HepG2 (cell line): ENCODE data around the gene UBR7. TPM values are rescaled to one million over a fixed set of nuclear protein-coding genes. Genes with fewer than 3 reads are reported as not detected.

Experiments
- ATAC-seq: fragments of 200-7000 bp; cut with Tn5 transposase; 3 replicates; pipeline ENCODE4 v1.9.1; 2020; ENCODE audit warnings: mild to moderate bottlenecking, moderate library complexity
- BruUV-seq: library from RNA; stranded (reverse); fragments of 400-500 nt; replicated peaks from 2 replicates; lab custom pipeline; 2021; lab: Mats Ljungman, UMichigan
- CTCF ChIA-PET: fragments of 300-600 bp; formaldehyde crosslinking; extraction: SDS; loops from one replicate; lab custom pipeline; 2021; ENCODE audit warnings: low total read pairs, inconsistent platforms, low intra/inter-chr PET ratio; lab: Yijun Ruan, JAX
- POLR2A ChIA-PET: fragments of 350-600 bp; sonication (Branson Sonifier 250); formaldehyde crosslinking; loops from one replicate; lab custom pipeline; 2020; ENCODE audit warnings: antibody characterized with exemption, inconsistent platforms; lab: Yijun Ruan, JAX
- DNase-seq: peaks from one replicate; pipeline ENCODE4 v3.0.0-alpha.2; 2015; ENCODE audit warnings: low spot score
- FAIRE-seq: peaks from 3 replicates; lab custom pipeline; 2011; peaks lifted over from hg19 to GRCh38; lab: Jason Lieb, UNC
- H2AFZ ChIP-seq: one replicate; pipeline ENCODE4 v1.6.1; 2011; ENCODE audit warnings: low read length, inconsistent platforms
- H3K27ac ChIP-seq: fragments of 300-600 bp; 3 replicates; pipeline ENCODE4 v1.8.0; 2011; ENCODE audit warnings: mixed run types, mild to moderate bottlenecking, mixed read lengths, low read length, inconsistent platforms; ENCODE audit not compliant: insufficient read depth; ENCODE audit errors: extremely low read length
- H3K27me3 ChIP-seq, 2 experiments: fragments of 200-600 bp in 1 of 2; 2 replicates in 1 of 2; 3 replicates in 1 of 2; pipeline versions ENCODE4 v1.6.0 to v1.8.0; 2011; ENCODE audit warnings: low read length in 2 of 2, mild to moderate bottlenecking in 2 of 2, moderate library complexity in 2 of 2, inconsistent platforms in 1 of 2; ENCODE audit not compliant: insufficient read depth in 2 of 2, control insufficient read depth in 1 of 2
- H3K36me3 ChIP-seq, 2 experiments: fragments of 200-600 bp in 1 of 2; replicated peaks in 1 of 2; 2 replicates in 1 of 2; 3 replicates in 1 of 2; pipeline versions ENCODE4 v1.5.1 to v1.8.0; 2011; ENCODE audit warnings: low read length in 2 of 2, inconsistent platforms in 1 of 2; ENCODE audit not compliant: insufficient read depth in 2 of 2, control insufficient read depth in 1 of 2
- H3K4me1 ChIP-seq: 2 replicates; pipeline ENCODE4 v1.5.1; 2012; ENCODE audit warnings: low read length, inconsistent platforms; ENCODE audit not compliant: insufficient read depth
- H3K4me2 ChIP-seq: 2 replicates; pipeline ENCODE4 v1.6.0; 2011; ENCODE audit warnings: low read depth, low read length, inconsistent platforms
- H3K4me3 ChIP-seq, 3 experiments: fragments of 200-600 bp in 1 of 3; sonication (generic), shearing (Covaris generic) in 1 of 3; replicated peaks in 1 of 3; 2 replicates each; pipeline ENCODE4 v1.5.1; 2011 to 2016; ENCODE audit warnings: low read length in 3 of 3, inconsistent platforms in 2 of 3, low read depth in 2 of 3, mild to moderate bottlenecking in 2 of 3, control low read depth in 1 of 3, mixed read lengths in 1 of 3; ENCODE audit not compliant: insufficient read depth in 1 of 3
- H3K79me2 ChIP-seq: one replicate; pipeline ENCODE4 v1.6.1; 2011; ENCODE audit warnings: low read length, inconsistent platforms; ENCODE audit not compliant: insufficient read depth
- H3K9ac ChIP-seq: 2 replicates; pipeline ENCODE4 v1.6.0; 2011; ENCODE audit warnings: mild to moderate bottlenecking, low read depth, low read length, inconsistent platforms; ENCODE audit not compliant: insufficient read depth
- H3K9me3 ChIP-seq: 2 replicates; pipeline ENCODE4 v1.5.1; 2012; ENCODE audit warnings: mild to moderate bottlenecking, low read length
- H4K20me1 ChIP-seq: 2 replicates; pipeline ENCODE4 v1.6.0; 2011; ENCODE audit warnings: inconsistent platforms, mild to moderate bottlenecking, low read length, moderate library complexity; ENCODE audit not compliant: insufficient read depth
- CTCF ChIP-seq: sonication (generic); formaldehyde crosslinking; IDR thresholded peaks from 2 replicates; pipeline ENCODE4 v1.5.0; 2020; ENCODE audit warnings: mild to moderate bottlenecking, missing genetic modification reagents, moderate library complexity
- MYNN ChIP-seq: sonication (generic); formaldehyde crosslinking; IDR thresholded peaks from 2 replicates; pipeline ENCODE4 v1.4.0; 2020; ENCODE audit warnings: mild to moderate bottlenecking, low read depth, missing genetic modification reagents
- RAD21 ChIP-seq: fragments of 450-650 bp; formaldehyde crosslinking; IDR thresholded peaks from 2 replicates; pipeline ENCODE4 v1.5.0; 2020; ENCODE audit warnings: mild to moderate bottlenecking
- RARA ChIP-seq: IDR thresholded peaks from 2 replicates; pipeline ENCODE4 v1.6.1; 2016; ENCODE audit warnings: missing genetic modification reagents, missing compliant biosample characterization
- SAP130 ChIP-seq: IDR thresholded peaks from 2 replicates; pipeline ENCODE4 v1.6.1; 2016; ENCODE audit warnings: low read depth
- SMAD3 ChIP-seq: sonication (generic); formaldehyde crosslinking; IDR thresholded peaks from 2 replicates; pipeline ENCODE4 v1.4.0; 2020; ENCODE audit warnings: missing genetic modification reagents
- SMC3 ChIP-seq: IDR thresholded peaks from 2 replicates; pipeline ENCODE4 v1.6.1; 2011; ENCODE audit warnings: low read length, improper control_type of control experiment
- STAG1 ChIP-seq: sonication (generic); formaldehyde crosslinking; IDR thresholded peaks from 2 replicates; pipeline ENCODE4 v1.4.0; 2020; ENCODE audit warnings: missing genetic modification reagents
- ZNF44 ChIP-seq: sonication (generic); formaldehyde crosslinking; IDR thresholded peaks from 2 replicates; pipeline ENCODE4 v1.5.1; 2020; ENCODE audit warnings: mild to moderate bottlenecking, missing genetic modification reagents
- WGBS: methylation state at CpG from one replicate; pipeline ENCODE4 v1.1.6; 2017; ENCODE audit warnings: low lambda C conversion rate; 5-methylcytosine and 5-hydroxymethylcytosine counted together
- in situ Hi-C: cut with HindIII; loops from 2 replicates; pipeline ENCODE4 v1.10.0; 2017; ENCODE audit warnings: low pct_unique_long_range_greater_than_20kb; ENCODE audit not compliant: extremely low pct_ligation_motif_present
- intact Hi-C: fragments of 100-400 bp; cut with micrococcal nuclease; formaldehyde crosslinking; loops from one replicate; pipeline ENCODE4 v1.10.0; 2022; ENCODE audit not compliant: unreplicated experiment
- polyA plus RNA-seq, 8 experiments: library from polyadenylated mRNA; depleted of rRNA in 3 of 8; stranded (reverse) in 7 of 8; unstranded in 1 of 8; fragments of >200 nt; fragmentation: Illumina TruSeq in 4 of 8; extraction: Trizol in 4 of 8; gene quantifications; 2 replicates each; pipeline versions ENCODE4 v1.2.1 to v1.2.3, GENCODE V29; 2011 to 2016; ENCODE audit warnings: low read depth in 4 of 8, missing spikeins in 1 of 8, mixed read lengths in 1 of 8; ENCODE audit not compliant: insufficient read depth in 1 of 8
- total RNA-seq, 5 experiments: library from RNA; depleted of rRNA; stranded (reverse); fragments of >200 nt; fragmentation: Illumina TruSeq; extraction: Trizol; gene quantifications; 2 replicates each; pipeline ENCODE4 v1.2.3, GENCODE V29; 2016; ENCODE audit warnings: low read depth in 1 of 5
- TF ChIP-seq, protein P1 (sequence below): sonication (generic); formaldehyde crosslinking; IDR thresholded peaks from 2 replicates; pipeline ENCODE4 v1.8.0; 2022; ENCODE audit warnings: missing genetic modification reagents, mild to moderate bottlenecking, borderline replicate concordance

UBR7 gene
- total and polyA plus RNA-seq, 2 of the 13 experiments (the other 11 are each of a cell fraction or from before 2014, with no cell fraction given), result 11.0 to 19.7 TPM

DNA sequence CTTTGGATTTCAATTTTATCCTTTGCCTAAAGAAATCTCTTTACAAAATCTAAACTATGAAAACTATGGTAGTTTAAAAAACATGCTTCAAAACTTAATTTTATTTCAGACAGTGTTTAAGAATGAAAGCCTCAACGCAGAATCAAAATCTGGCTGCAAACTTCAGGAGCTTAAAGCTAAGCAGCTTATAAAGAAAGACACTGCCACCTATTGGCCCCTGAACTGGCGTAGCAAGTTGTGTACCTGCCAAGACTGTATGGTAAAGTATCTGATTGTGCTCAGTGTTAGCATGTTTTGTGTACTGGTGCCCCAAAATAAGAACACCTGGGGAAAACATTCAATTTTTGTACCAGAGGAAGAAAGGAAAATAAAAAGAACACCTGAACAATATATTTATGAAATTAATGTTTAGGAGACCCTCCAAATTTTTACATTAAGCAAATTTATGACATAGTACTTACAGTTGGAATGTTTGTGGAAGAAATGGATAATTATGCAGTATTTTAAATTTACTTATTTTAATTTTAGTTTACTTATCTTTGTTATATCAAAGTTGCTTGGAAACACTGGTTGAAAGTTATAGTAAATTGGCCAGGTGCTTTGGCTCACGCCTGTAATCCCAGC is 12.2 kb downstream of the UBR7 start:
- H3K4me2 ChIP-seq, result no peak overlapping the region
- CTCF ChIA-PET, result interaction anchor here (1.2 to 1.6 kb wide), 4 partner anchors 11 to 267 kb away, joined by 3 to 11 read pairs (median 5); partner anchors contain the start of gene ITPK1
- H3K4me3 ChIP-seq, result no peak overlapping the region
- peaks cover 0 to 11% of the 10 kb centered on the region in 2 experiments; a peak in 3 of 5 replicates for H3K36me3 ChIP-seq
- H2AFZ ChIP-seq, result no peak overlapping the region
- H3K9me3 ChIP-seq, result no peaks in the 10 kb centered on the region
- WGBS, result 83% methylated on average over 3 of the region's 3 CpGs
- intact Hi-C loops (no loop called here), in situ Hi-C loops (no loop called here)
- no peak overlapping the region for H3K27ac ChIP-seq
- no peaks in the 10 kb centered on the region for H3K27me3 ChIP-seq
- no peaks in the 10 kb centered on the region for H3K4me1 ChIP-seq
- no peak overlapping the region for H3K9ac ChIP-seq
- peak; percentile 85 for ATAC-seq
- POLR2A ChIA-PET, result interaction anchor here (0.6 to 1.0 kb wide), 3 partner anchors 12 to 106 kb away, joined by 3 to 4 read pairs (median 3); partner anchors contain the start of genes GON7, LYSET, MOAP1 and UBR7
- peak; percentile 67 for DNase-seq
- TF ChIP-seq STAG1, result peak; percentile 81
- TF ChIP-seq ZNF44, result no peak
- TF ChIP-seq RAD21 (CRISPR knock-in tag), result peak; percentile 30; the same call in 1 of the 2 replicates
- TF ChIP-seq SMC3, result peak; percentile 65
- peak; percentile 75 for TF ChIP-seq CTCF (CRISPR knock-in tag)
- no peak for TF ChIP-seq MYNN
- TF ChIP-seq RARA (CRISPR knock-in tag), result no peak
- peak; percentile 36; the same call in 1 of the 2 replicates for TF ChIP-seq SAP130
- TF ChIP-seq, protein P1, sequence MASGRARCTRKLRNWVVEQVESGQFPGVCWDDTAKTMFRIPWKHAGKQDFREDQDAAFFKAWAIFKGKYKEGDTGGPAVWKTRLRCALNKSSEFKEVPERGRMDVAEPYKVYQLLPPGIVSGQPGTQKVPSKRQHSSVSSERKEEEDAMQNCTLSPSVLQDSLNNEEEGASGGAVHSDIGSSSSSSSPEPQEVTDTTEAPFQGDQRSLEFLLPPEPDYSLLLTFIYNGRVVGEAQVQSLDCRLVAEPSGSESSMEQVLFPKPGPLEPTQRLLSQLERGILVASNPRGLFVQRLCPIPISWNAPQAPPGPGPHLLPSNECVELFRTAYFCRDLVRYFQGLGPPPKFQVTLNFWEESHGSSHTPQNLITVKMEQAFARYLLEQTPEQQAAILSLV (CRISPR knock-in tag), result no peak
- TF ChIP-seq SMAD3 (CRISPR knock-in tag), result 0 out of 2 replicates have a peak, but pooled peaks have one; percentile 22
- FAIRE-seq, result peak; percentile 90
- H3K79me2 ChIP-seq, result no peaks in the 10 kb centered on the region
- H4K20me1 ChIP-seq, result no peaks in the 10 kb centered on the region
- BruUV-seq, result no TSS peak
